ENCODE measurements around the gene NDUFB10. TPM values are rescaled to one million over a fixed set of nuclear protein-coding genes. Genes with fewer than 3 reads are reported as not detected.

Gene NDUFB10
- total RNA-seq, 2 donors from 2014 or later: 172 to 333 TPM

- H3K27ac ChIP-seq: no peak overlapping the region
- 11% methylated on average over 15 of the region's 15 CpGs for WGBS
These were observed 38.6 kb upstream of the NDUFB10 start for GRCh38 chr16:1920727-1921171.

GRCh38 chr16:1922357-1922756 lies 37.0 kb upstream of the NDUFB10 start:
- 81% methylated on average over 8 of the region's 8 CpGs for WGBS

More at GRCh38 chr16:1920727-1921171, 38.6 kb upstream of the NDUFB10 start:
- no peak for DNase-seq (ENCODE audit: low spot score)
- Histone ChIP-seq H3K4me3 (no peak overlapping the region), H3K4me1 (replicated peaks) (no peaks in the 10 kb centered on the region), H3K27me3 (replicated peaks; ENCODE audit: insufficient read depth) (peaks cover 42% of the 10 kb centered on the region), H3K9me3 (no peaks in the 10 kb centered on the region), H3K36me3 (no peaks in the 10 kb centered on the region)
- intact Hi-C loops (cut with DNase I): no loop called here
- TF ChIP-seq POLR2A (IDR thresholded peaks at IDR 0.05) (no peak), CTCF (IDR thresholded peaks at IDR 0.05) (no peak), POLR2AphosphoS5 (IDR thresholded peaks at IDR 0.05) (no peak)

GRCh38 chr16:1923299-1924034 lies 35.9 kb upstream of the NDUFB10 start:
- DNase-seq (ENCODE audit: low spot score): no peak
- intact Hi-C loops (cut with DNase I): no loop called here
- peak in 1 of 4 experiments; percentile 25 for TF ChIP-seq CTCF (IDR thresholded peaks at IDR 0.05)
- TF ChIP-seq POLR2A (IDR thresholded peaks at IDR 0.05): no peak
- WGBS: 21% methylated on average over 23 of the region's 24 CpGs
- Histone ChIP-seq H3K27me3 (replicated peaks; ENCODE audit: insufficient read depth) (peaks cover 27% of the 10 kb centered on the region), H3K4me1 (replicated peaks) (no peaks in the 10 kb centered on the region), H3K4me3 (no peak overlapping the region), H3K27ac (no peak overlapping the region), H3K9me3 (no peaks in the 10 kb centered on the region), H3K36me3 (no peaks in the 10 kb centered on the region)

More at GRCh38 chr16:1922357-1922756, 37.0 kb upstream of the NDUFB10 start:
- Histone ChIP-seq H3K4me3 (no peak overlapping the region), H3K4me1 (replicated peaks) (no peaks in the 10 kb centered on the region), H3K27ac (no peak overlapping the region), H3K27me3 (replicated peaks; ENCODE audit: insufficient read depth) (peaks cover 36% of the 10 kb centered on the region), H3K36me3 (no peaks in the 10 kb centered on the region), H3K9me3 (no peaks in the 10 kb centered on the region)
- no peak for TF ChIP-seq CTCF (IDR thresholded peaks at IDR 0.05)
- no peak for TF ChIP-seq POLR2A (IDR thresholded peaks at IDR 0.05)
- TF ChIP-seq POLR2AphosphoS5 (IDR thresholded peaks at IDR 0.05): no peak
- intact Hi-C loops (cut with DNase I): no loop called here
- no peak for DNase-seq (ENCODE audit: low spot score)

GRCh38 chr16:1924095-1924494 lies 35.2 kb upstream of the NDUFB10 start:
- no peak overlapping the region for H3K27ac ChIP-seq

More at GRCh38 chr16:1924095-1924494, 35.2 kb upstream of the NDUFB10 start:
- Histone ChIP-seq H3K4me3 (no peak overlapping the region), H3K27me3 (replicated peaks; ENCODE audit: insufficient read depth) (peaks cover 25% of the 10 kb centered on the region), H3K9me3 (no peaks in the 10 kb centered on the region), H3K4me1 (replicated peaks) (no peaks in the 10 kb centered on the region), H3K36me3 (no peaks in the 10 kb centered on the region)
- DNase-seq (ENCODE audit: low spot score): no peak
- WGBS: 73% methylated on average over 5 of the region's 5 CpGs
- no peak for TF ChIP-seq CTCF (IDR thresholded peaks at IDR 0.05)
- TF ChIP-seq POLR2A (IDR thresholded peaks at IDR 0.05): no peak
- TF ChIP-seq POLR2AphosphoS5 (IDR thresholded peaks at IDR 0.05): no peak
- intact Hi-C loops (cut with DNase I): no loop called here
